ENCODE data around the gene MYBPH.

The MYBPH gene

GRCh38 chr1:203171341-203172183 lies 4.1 kb downstream of the MYBPH start:
- H3K14ac ChIP-seq (ENCODE audit: low read length) = peak overlapping the region; percentile 42
- peak overlapping the region; percentile 86 for H2AK5ac ChIP-seq (ENCODE audit: low read depth, low read length)
- H2BK120ac ChIP-seq (ENCODE audit: low read depth, low read length) = peak overlapping the region; percentile 35
- H2BK12ac ChIP-seq (ENCODE audit: low read length) = peak overlapping the region; percentile 63
- H3K4ac ChIP-seq (ENCODE audit: low read length) = peak overlapping the region; percentile 91
- H2BK15ac ChIP-seq (ENCODE audit: low read length) = peak overlapping the region; percentile 94
- peak overlapping the region; percentile 62 for H4K91ac ChIP-seq (ENCODE audit: low read depth, low read length, poor library complexity)
- H2AFZ ChIP-seq (ENCODE audit: low read length) = no peak overlapping the region
- H3K79me1 ChIP-seq (ENCODE audit: low read depth, low read length) = no peaks in the 10 kb centered on the region
- peak overlapping the region; percentile 69 for H3K18ac ChIP-seq (ENCODE audit: low read length)
- H3K4me3 ChIP-seq (ENCODE audit: low read length in 2 of 2) = no peak overlapping the region
- H3K4me2 ChIP-seq (ENCODE audit: insufficient read depth, low read length, poor library complexity, severe bottlenecking) = no peak overlapping the region
- no peak for DNase-seq (ENCODE audit: low spot score)
- H3K36me3 ChIP-seq (replicated peaks in 1 of 2; ENCODE audit: control insufficient read depth in 2 of 2, insufficient read depth in 2 of 2, low read length in 2 of 2) = no peaks in the 10 kb centered on the region
- peak overlapping the region; percentile 77 for H2BK5ac ChIP-seq (ENCODE audit: low read length)
- peak overlapping the region; percentile 45 for H3K23ac ChIP-seq (ENCODE audit: low read depth, low read length, poor library complexity)
- WGBS, 2 donors (ENCODE audit: extremely low coverage in 2 of 2, insufficient read length in 2 of 2, insufficient replicate concordance in 1 of 2) = no CpG with 5 or more reads among the region's 22 CpGs
- H4K8ac ChIP-seq (ENCODE audit: low read depth, low read length) = no peak overlapping the region
- H3K9ac ChIP-seq (ENCODE audit: low read depth, low read length, poor library complexity) = no peak overlapping the region
- H3K4me1 ChIP-seq (ENCODE audit: control insufficient read depth in 2 of 2, insufficient read depth in 1 of 2, low read depth in 1 of 2, low read length in 2 of 2) = peaks cover 0 to 9% of the 10 kb centered on the region in 2 donors
- H3K27ac ChIP-seq (replicated peaks; ENCODE audit: low read length) = no peak overlapping the region
- peaks cover 0 to 1% (median 0%) of the 10 kb centered on the region in 3 experiments for H3K27me3 ChIP-seq (ENCODE audit: control insufficient read depth in 3 of 3, insufficient read depth in 3 of 3, low read depth in 1 of 3, low read length in 3 of 3)
- H3K9me3 ChIP-seq (replicated peaks in 1 of 2; ENCODE audit: control insufficient read depth in 2 of 2, insufficient read depth in 1 of 2, low read depth in 1 of 2, low read length in 2 of 2) = no peaks in the 10 kb centered on the region

GRCh38 chr1:203170625-203171330 lies 4.8 kb downstream of the MYBPH start:
- Histone ChIP-seq H2AFZ (ENCODE audit: low read length) (no peak overlapping the region), H2BK12ac (ENCODE audit: low read length) (peak overlapping the region; percentile 63), H2BK15ac (ENCODE audit: low read length) (peak overlapping the region; percentile 94), H3K4me3 (ENCODE audit: low read length in 2 of 2) (no peak overlapping the region), H2BK120ac (ENCODE audit: low read depth, low read length) (peak overlapping the region; percentile 35), H3K23ac (ENCODE audit: low read depth, low read length, poor library complexity) (no peak overlapping the region), H2AK5ac (ENCODE audit: low read depth, low read length) (peak overlapping the region; percentile 86), H4K8ac (ENCODE audit: low read depth, low read length) (no peak overlapping the region), H4K91ac (ENCODE audit: low read depth, low read length, poor library complexity) (no peak overlapping the region), H3K27me3 (ENCODE audit: control insufficient read depth in 3 of 3, insufficient read depth in 3 of 3, low read depth in 1 of 3, low read length in 3 of 3) (no peaks in the 10 kb centered on the region), H3K79me1 (ENCODE audit: low read depth, low read length) (no peaks in the 10 kb centered on the region), H3K4ac (ENCODE audit: low read length) (no peak overlapping the region), H3K9ac (ENCODE audit: low read depth, low read length, poor library complexity) (no peak overlapping the region), H3K14ac (ENCODE audit: low read length) (no peak overlapping the region), H3K4me2 (ENCODE audit: insufficient read depth, low read length, poor library complexity, severe bottlenecking) (no peak overlapping the region), H3K18ac (ENCODE audit: low read length) (peak overlapping the region; percentile 75), H3K9me3 (replicated peaks in 1 of 2; ENCODE audit: control insufficient read depth in 2 of 2, insufficient read depth in 1 of 2, low read depth in 1 of 2, low read length in 2 of 2) (no peaks in the 10 kb centered on the region), H2BK5ac (ENCODE audit: low read length) (peak overlapping the region; percentile 77), H3K36me3 (replicated peaks in 1 of 2; ENCODE audit: control insufficient read depth in 2 of 2, insufficient read depth in 2 of 2, low read length in 2 of 2) (no peaks in the 10 kb centered on the region), H3K27ac (replicated peaks; ENCODE audit: low read length) (no peak overlapping the region), H3K4me1 (ENCODE audit: control insufficient read depth in 2 of 2, insufficient read depth in 1 of 2, low read depth in 1 of 2, low read length in 2 of 2) (peaks cover 0 to 9% of the 10 kb centered on the region in 2 donors)
- no peak for DNase-seq (ENCODE audit: low spot score)
- WGBS, 2 donors (ENCODE audit: extremely low coverage in 2 of 2, insufficient read length in 2 of 2, insufficient replicate concordance in 1 of 2) = no CpG with 5 or more reads among the region's 8 CpGs

- no peak overlapping the region for H3K9ac ChIP-seq (ENCODE audit: low read depth, low read length, poor library complexity)
- peak overlapping the region; percentile 86 for H2AK5ac ChIP-seq (ENCODE audit: low read depth, low read length)
- no peak overlapping the region for H4K91ac ChIP-seq (ENCODE audit: low read depth, low read length, poor library complexity)
- H2BK15ac ChIP-seq (ENCODE audit: low read length) = no peak overlapping the region
- H3K79me1 ChIP-seq (ENCODE audit: low read depth, low read length) = no peaks in the 10 kb centered on the region
- no peak overlapping the region for H3K23ac ChIP-seq (ENCODE audit: low read depth, low read length, poor library complexity)
- H3K27ac ChIP-seq (replicated peaks; ENCODE audit: low read length) = no peak overlapping the region
- peak overlapping the region; percentile 36 for H3K18ac ChIP-seq (ENCODE audit: low read length)
- no peaks in the 10 kb centered on the region for H3K9me3 ChIP-seq (replicated peaks in 1 of 2; ENCODE audit: control insufficient read depth in 2 of 2, insufficient read depth in 1 of 2, low read depth in 1 of 2, low read length in 2 of 2)
- no peak for DNase-seq (ENCODE audit: low spot score)
- H3K36me3 ChIP-seq (replicated peaks in 1 of 2; ENCODE audit: control insufficient read depth in 2 of 2, insufficient read depth in 2 of 2, low read length in 2 of 2) = no peaks in the 10 kb centered on the region
- H4K8ac ChIP-seq (ENCODE audit: low read depth, low read length) = no peak overlapping the region
- no peak overlapping the region for H3K4me3 ChIP-seq (ENCODE audit: low read length in 2 of 2)
- H3K4me2 ChIP-seq (ENCODE audit: insufficient read depth, low read length, poor library complexity, severe bottlenecking) = no peak overlapping the region
- no peak overlapping the region for H2BK120ac ChIP-seq (ENCODE audit: low read depth, low read length)
- peak overlapping the region; percentile 77 for H2BK5ac ChIP-seq (ENCODE audit: low read length)
- H2AFZ ChIP-seq (ENCODE audit: low read length) = no peak overlapping the region
- H3K27me3 ChIP-seq (ENCODE audit: control insufficient read depth in 3 of 3, insufficient read depth in 3 of 3, low read depth in 1 of 3, low read length in 3 of 3) = no peaks in the 10 kb centered on the region
- no CpG with 5 or more reads among the region's 21 CpGs for WGBS, 2 donors (ENCODE audit: extremely low coverage in 2 of 2, insufficient read length in 2 of 2, insufficient replicate concordance in 1 of 2)
- no peak overlapping the region for H3K4ac ChIP-seq (ENCODE audit: low read length)
- H3K14ac ChIP-seq (ENCODE audit: low read length) = no peak overlapping the region
- no peak overlapping the region for H2BK12ac ChIP-seq (ENCODE audit: low read length)
- H3K4me1 ChIP-seq (ENCODE audit: control insufficient read depth in 2 of 2, insufficient read depth in 1 of 2, low read depth in 1 of 2, low read length in 2 of 2) = peaks cover 0 to 9% of the 10 kb centered on the region in 2 donors
Measured at GRCh38 chr1:203169770-203170520, 5.7 kb downstream of the MYBPH start.

Data from neuronal stem cell (in vitro differentiated cells).